GM23338 (cell line): ENCODE measurements around the gene TNFAIP3. TPM values are rescaled to one million over a fixed set of nuclear protein-coding genes. Genes with fewer than 3 reads are reported as not detected.

Experiments
- ATAC-seq: fragments of 200-7000 bp; cut with Tn5 transposase; 3 replicates; pipeline ENCODE4 v1.9.1; 2020
- DNase-seq: peaks from one replicate; pipeline ENCODE4 v3.0.0-alpha.2; 2015; ENCODE audit warnings: low spot score
- H2AFZ ChIP-seq: fragments of 200-600 bp; sonication (generic); 2 replicates; pipeline ENCODE4 v1.8.0; 2016; ENCODE audit warnings: antibody characterized with exemption, mild to moderate bottlenecking, moderate library complexity
- H3F3A ChIP-seq: fragments of 200-600 bp; sonication (generic); replicated peaks from 2 replicates; pipeline ENCODE4 v1.8.0; 2017; ENCODE audit warnings: antibody characterized with exemption, mixed run types, low read depth
- H3K27ac ChIP-seq: fragments of 200-600 bp; sonication (generic); 2 replicates; pipeline ENCODE4 v1.6.1; 2016; ENCODE audit warnings: low read depth
- H3K27me3 ChIP-seq: fragments of 200-600 bp; sonication (generic); 2 replicates; pipeline ENCODE4 v1.8.0; 2016; ENCODE audit warnings: mild to moderate bottlenecking, mixed run types, moderate library complexity; ENCODE audit not compliant: insufficient read depth
- H3K36me3 ChIP-seq: fragments of 200-600 bp; sonication (generic); 2 replicates; pipeline ENCODE4 v1.8.0; 2016; ENCODE audit warnings: mild to moderate bottlenecking; ENCODE audit not compliant: insufficient read depth
- H3K4me1 ChIP-seq: fragments of 200-600 bp; sonication (generic); 2 replicates; pipeline ENCODE4 v1.8.0; 2016; ENCODE audit warnings: mild to moderate bottlenecking, moderate library complexity; ENCODE audit not compliant: insufficient read depth
- H3K4me2 ChIP-seq: fragments of 200-600 bp; sonication (generic); 2 replicates; pipeline ENCODE4 v1.7.1; 2017; ENCODE audit warnings: mixed run types
- H3K4me3 ChIP-seq: fragments of 200-600 bp; sonication (generic); 2 replicates; pipeline ENCODE4 v1.6.1; 2016; ENCODE audit warnings: mixed run types
- H3K79me2 ChIP-seq: fragments of 200-600 bp; sonication (generic); replicated peaks from 2 replicates; pipeline ENCODE4 v1.8.0; 2017; ENCODE audit warnings: mild to moderate bottlenecking; ENCODE audit not compliant: insufficient read depth
- H3K9me2 ChIP-seq: fragments of 200-600 bp; sonication (generic); 2 replicates; pipeline ENCODE4 v1.8.0; 2017; ENCODE audit not compliant: insufficient read depth
- H4K20me1 ChIP-seq: fragments of 200-600 bp; sonication (generic); replicated peaks from 2 replicates; pipeline ENCODE4 v1.8.0; 2017; ENCODE audit warnings: mild to moderate bottlenecking; ENCODE audit not compliant: insufficient read depth
- H3K27ac Mint-ChIP-seq: 2 replicates; pipeline ENCODE4 v1.8.0; 2020; ENCODE audit warnings: inconsistent platforms, mild to moderate bottlenecking, moderate library complexity, mixed read lengths
- H3K27me3 Mint-ChIP-seq: 3 replicates; pipeline ENCODE4 v1.8.0; 2022; ENCODE audit warnings: low read depth, mild to moderate bottlenecking, moderate library complexity, mixed read lengths, inconsistent platforms; ENCODE audit not compliant: insufficient read depth, poor library complexity
- H3K36me3 Mint-ChIP-seq: 3 replicates; pipeline ENCODE4 v1.8.0; 2021; ENCODE audit warnings: low read depth, mild to moderate bottlenecking, inconsistent platforms, moderate library complexity, mixed read lengths
- H3K4me1 Mint-ChIP-seq: 3 replicates; pipeline ENCODE4 v1.8.0; 2020; ENCODE audit warnings: mild to moderate bottlenecking, inconsistent platforms, mixed read lengths
- H3K4me3 Mint-ChIP-seq: 3 replicates; pipeline ENCODE4 v1.8.0; 2021; ENCODE audit warnings: moderate library complexity, mild to moderate bottlenecking, inconsistent platforms, mixed read lengths
- H3K9me3 Mint-ChIP-seq: 3 replicates; pipeline ENCODE4 v1.8.0; 2020; ENCODE audit warnings: moderate library complexity, mild to moderate bottlenecking, inconsistent platforms, mixed read lengths
- CREB1 ChIP-seq: fragments of 250-450 bp; sonication (Bioruptor Pico); IDR thresholded peaks from 2 replicates; pipeline ENCODE4 v1.5.0; 2020; ENCODE audit warnings: low read depth, mild to moderate bottlenecking, moderate library complexity
- CTCF ChIP-seq, 2 experiments: fragments of 200-600 bp in 1 of 2; sonication (generic) in 1 of 2; conservative IDR thresholded peaks; 2 replicates each; pipeline versions ENCODE4 v1.5.1 to v1.6.1; 2016 to 2017; ENCODE audit warnings: antibody characterized with exemption in 2 of 2, low read depth in 2 of 2, mild to moderate bottlenecking in 2 of 2, moderate library complexity in 1 of 2
- ETS1 ChIP-seq: IDR thresholded peaks from 2 replicates; pipeline ENCODE4 v1.6.1; 2016; ENCODE audit warnings: antibody characterized with exemption
- EZH2 ChIP-seq: fragments of 200-600 bp; sonication (generic); IDR thresholded peaks from one replicate; pipeline ENCODE4 v1.8.0; 2017; ENCODE audit warnings: antibody characterized with exemption, mild to moderate bottlenecking, low read depth; ENCODE audit not compliant: unreplicated experiment
- EZH2phosphoT487 ChIP-seq: fragments of 200-600 bp; sonication (generic); IDR thresholded peaks from one replicate; pipeline ENCODE4 v1.8.1; 2018; ENCODE audit warnings: antibody characterized with exemption; ENCODE audit not compliant: unreplicated experiment
- JUNB ChIP-seq: IDR thresholded peaks from one replicate; pipeline ENCODE4 v1.6.1; 2016; ENCODE audit warnings: antibody characterized with exemption; ENCODE audit not compliant: unreplicated experiment
- NANOG ChIP-seq: IDR thresholded peaks from 2 replicates; pipeline ENCODE4 v1.6.1; 2016; ENCODE audit warnings: antibody characterized with exemption, borderline replicate concordance
- POLR2AphosphoS5 ChIP-seq: IDR thresholded peaks from 2 replicates; pipeline ENCODE4 v1.6.1; 2016; ENCODE audit warnings: antibody characterized with exemption, low read depth
- REST ChIP-seq: IDR thresholded peaks from one replicate; pipeline ENCODE4 v1.6.1; 2018; ENCODE audit warnings: antibody characterized with exemption; ENCODE audit not compliant: unreplicated experiment
- STAT1 ChIP-seq: IDR thresholded peaks from one replicate; pipeline ENCODE4 v1.6.1; 2016; ENCODE audit warnings: antibody characterized with exemption; ENCODE audit not compliant: unreplicated experiment
- ZNF114 ChIP-seq: fragments of 250-450 bp; sonication (Bioruptor Pico); IDR thresholded peaks from 2 replicates; pipeline ENCODE4 v1.5.0; 2020; ENCODE audit warnings: mild to moderate bottlenecking, moderate library complexity
- ZNF331 ChIP-seq: fragments of 250-450 bp; sonication (Bioruptor Pico); IDR thresholded peaks from 2 replicates; pipeline ENCODE4 v1.5.0; 2020; ENCODE audit warnings: low read depth, mild to moderate bottlenecking, moderate library complexity
- ZNF462 ChIP-seq: fragments of 250-450 bp; sonication (Bioruptor Pico); IDR thresholded peaks from 2 replicates; pipeline ENCODE4 v1.5.0; 2020; ENCODE audit warnings: mild to moderate bottlenecking, moderate library complexity
- polyA plus RNA-seq: library from polyadenylated mRNA; unstranded; fragments of >200 nt; fragmentation: Nextera tagmentation; extraction: Ambion mirVana; gene quantifications from 2 replicates; pipeline ENCODE4 v1.2.1, GENCODE V29; 2016
- total RNA-seq: library from RNA; depleted of rRNA; stranded (reverse); fragments of >200 nt; shearing (Covaris generic); gene quantifications from 2 replicates; pipeline ENCODE4 v1.2.3, GENCODE V29; 2014

The TNFAIP3 gene
- total and polyA plus RNA-seq, 2 experiments from 2014 or later: 2.1 to 2.3 TPM

- no peak for ATAC-seq
- H2AFZ ChIP-seq: no peak overlapping the region
- H4K20me1 ChIP-seq: no peaks in the 10 kb centered on the region
- H3K4me2 ChIP-seq: no peak overlapping the region
- no peaks in the 10 kb centered on the region for H3K27me3 ChIP-seq
- no peaks in the 10 kb centered on the region for H3K36me3 ChIP-seq
- no peak overlapping the region for H3K4me3 ChIP-seq
- H3K27me3 Mint-ChIP-seq: peaks cover 13% of the 10 kb centered on the region
- H3F3A ChIP-seq: no peaks in the 10 kb centered on the region
- H3K4me1 ChIP-seq: peaks cover 21% of the 10 kb centered on the region
- H3K27ac ChIP-seq: no peak overlapping the region
- no peak overlapping the region for H3K27ac Mint-ChIP-seq
- peaks cover 29% of the 10 kb centered on the region for H3K4me1 Mint-ChIP-seq
- H3K79me2 ChIP-seq: no peaks in the 10 kb centered on the region
- H3K9me3 Mint-ChIP-seq: peaks cover 16% of the 10 kb centered on the region; the same call in 2 of the 3 replicates
- H3K36me3 Mint-ChIP-seq: peaks cover 6% of the 10 kb centered on the region; the same call in 2 of the 3 replicates
- H3K4me3 Mint-ChIP-seq: no peak overlapping the region
- TF ChIP-seq ZNF462 (CRISPR knock-in tag) (no peak), REST (no peak), EZH2 (no peak), ETS1 (no peak), ZNF331 (no peak), CREB1 (CRISPR knock-in tag) (no peak), JUNB (no peak), POLR2AphosphoS5 (no peak), NANOG (no peak), CTCF (conservative IDR thresholded peaks at IDR 0.05; ENCODE audit: low read depth in 2 of 2) (no peak), ZNF114 (CRISPR knock-in tag) (no peak), EZH2phosphoT487 (no peak), STAT1 (no peak)
- no peaks in the 10 kb centered on the region for H3K9me2 ChIP-seq
- no peak for DNase-seq
Observed at GRCh38 chr6:137882225-137882961, 15.3 kb downstream of the TNFAIP3 start.
